Activated B cell treated with CpG ODN at 0.5 μM for 24 hours (primary cell): Measurements from ENCODE around the gene MYMK. TPM values are rescaled to one million over a fixed set of nuclear protein-coding genes. Genes with fewer than 3 reads are reported as not detected.

Source experiments
- ATAC-seq: fragments of 200-7000 bp; cut with Tn5 transposase; one replicate; pipeline ENCODE4 v1.10.0; 2021; ENCODE audit warnings: low read depth, mild to moderate bottlenecking, moderate library complexity
- CTCF ChIA-PET: fragments of 350-600 bp; sonication (Branson Sonifier 250); formaldehyde crosslinking; loops from one replicate; lab custom pipeline; 2021; ENCODE audit warnings: antibody characterized with exemption; lab: Charles Lee
- POLR2A ChIA-PET: fragments of 350-600 bp; sonication (Branson Sonifier 250); formaldehyde crosslinking; loops from one replicate; lab custom pipeline; 2021; ENCODE audit warnings: antibody characterized with exemption; lab: Charles Lee
- DNase-seq: peaks from one replicate; pipeline ENCODE4 v3.0.0; 2022
- H3K27ac Mint-ChIP-seq: one replicate; pipeline ENCODE4 v1.8.0; 2020; ENCODE audit warnings: mixed read lengths
- H3K27me3 Mint-ChIP-seq: one replicate; pipeline ENCODE4 v1.8.0; 2021; ENCODE audit warnings: mixed read lengths
- H3K36me3 Mint-ChIP-seq: one replicate; pipeline ENCODE4 v1.8.0; 2021; ENCODE audit warnings: low read depth, mixed read lengths
- H3K4me1 Mint-ChIP-seq: one replicate; pipeline ENCODE4 v1.8.0; 2021; ENCODE audit warnings: mixed read lengths
- H3K4me3 Mint-ChIP-seq: one replicate; pipeline ENCODE4 v1.8.0; 2020; ENCODE audit warnings: mild to moderate bottlenecking, mixed read lengths
- H3K9me3 Mint-ChIP-seq: one replicate; pipeline ENCODE4 v1.8.0; 2020; ENCODE audit warnings: mixed read lengths
- intact Hi-C: fragments of 100-400 bp; cut with micrococcal nuclease; formaldehyde crosslinking; loops from one replicate; pipeline ENCODE4 v1.15.1; 2024
- total RNA-seq: library from RNA; stranded (reverse); gene quantifications from 2 replicates; pipeline ENCODE4 v1.2.3, GENCODE V29; 2022
- TF ChIP-seq, protein P1 (sequence below): fragments of 200-600 bp; IDR thresholded peaks from one replicate; pipeline ENCODE4 v1.8.0; 2022; ENCODE audit warnings: antibody characterized with exemption, mild to moderate bottlenecking

MYMK gene
- total RNA-seq, 1 donor from 2014 or later = not detected

DNA sequence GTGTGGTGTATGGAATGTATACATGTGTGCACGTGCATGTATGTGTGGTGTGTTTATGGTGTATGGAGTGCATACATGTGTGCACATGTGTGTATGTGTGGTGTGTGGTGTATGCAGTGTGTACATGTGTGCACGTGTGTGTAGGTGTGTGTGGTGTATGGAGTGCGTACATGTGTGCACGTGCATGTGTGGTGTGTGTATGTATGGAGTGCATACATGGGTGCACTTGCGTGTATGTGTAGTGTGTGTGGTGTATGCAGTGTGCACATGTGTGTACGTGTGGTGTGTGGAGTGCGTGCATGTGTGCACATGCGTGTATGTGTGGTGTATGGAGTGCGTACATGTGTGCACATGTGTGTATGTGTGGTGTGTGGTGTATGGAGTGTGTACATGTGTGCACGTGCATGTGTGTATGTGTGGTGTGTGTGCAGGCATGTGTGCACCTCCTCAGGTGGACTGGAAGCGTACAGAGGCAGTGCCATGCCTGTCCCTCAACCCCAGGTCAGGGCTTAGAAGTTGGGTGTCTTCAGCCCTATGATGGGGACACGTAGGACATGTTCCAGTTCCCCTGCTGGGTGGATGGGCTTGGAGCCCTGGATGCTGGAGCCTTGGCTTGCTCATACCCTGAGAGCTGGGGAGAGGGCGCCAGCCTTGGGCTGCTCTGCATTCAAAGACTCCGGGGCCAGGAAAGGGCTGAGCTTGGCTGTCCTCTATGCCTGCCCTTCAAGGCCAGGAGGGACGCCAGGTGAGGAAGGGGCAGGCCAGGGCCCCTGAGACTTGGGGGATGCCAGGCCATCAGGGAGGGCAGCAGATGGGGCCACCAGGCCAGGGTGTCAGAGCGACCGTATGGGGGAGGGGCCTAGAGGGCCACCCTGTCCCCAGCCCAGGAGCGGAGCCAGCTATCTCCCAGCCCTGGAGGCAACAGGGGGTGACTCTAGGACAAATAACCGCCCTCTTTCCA, 12.2 kb downstream of the MYMK start:
- CTCF ChIA-PET = no interaction called here
- ATAC-seq = no peak
- no peak for DNase-seq
- H3K27ac Mint-ChIP-seq = no peak overlapping the region
- no peak overlapping the region for H3K4me3 Mint-ChIP-seq
- H3K9me3 Mint-ChIP-seq = no peaks in the 10 kb centered on the region
- intact Hi-C loops = no loop called here
- POLR2A ChIA-PET = interaction anchor here (0.6 kb wide), 1 partner anchor 296 kb away, joined by 3 read pairs; no protein-coding TSS in a partner anchor
- no peaks in the 10 kb centered on the region for H3K36me3 Mint-ChIP-seq
- TF ChIP-seq, protein P1, sequence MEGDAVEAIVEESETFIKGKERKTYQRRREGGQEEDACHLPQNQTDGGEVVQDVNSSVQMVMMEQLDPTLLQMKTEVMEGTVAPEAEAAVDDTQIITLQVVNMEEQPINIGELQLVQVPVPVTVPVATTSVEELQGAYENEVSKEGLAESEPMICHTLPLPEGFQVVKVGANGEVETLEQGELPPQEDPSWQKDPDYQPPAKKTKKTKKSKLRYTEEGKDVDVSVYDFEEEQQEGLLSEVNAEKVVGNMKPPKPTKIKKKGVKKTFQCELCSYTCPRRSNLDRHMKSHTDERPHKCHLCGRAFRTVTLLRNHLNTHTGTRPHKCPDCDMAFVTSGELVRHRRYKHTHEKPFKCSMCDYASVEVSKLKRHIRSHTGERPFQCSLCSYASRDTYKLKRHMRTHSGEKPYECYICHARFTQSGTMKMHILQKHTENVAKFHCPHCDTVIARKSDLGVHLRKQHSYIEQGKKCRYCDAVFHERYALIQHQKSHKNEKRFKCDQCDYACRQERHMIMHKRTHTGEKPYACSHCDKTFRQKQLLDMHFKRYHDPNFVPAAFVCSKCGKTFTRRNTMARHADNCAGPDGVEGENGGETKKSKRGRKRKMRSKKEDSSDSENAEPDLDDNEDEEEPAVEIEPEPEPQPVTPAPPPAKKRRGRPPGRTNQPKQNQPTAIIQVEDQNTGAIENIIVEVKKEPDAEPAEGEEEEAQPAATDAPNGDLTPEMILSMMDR = no peak
- no peaks in the 10 kb centered on the region for H3K4me1 Mint-ChIP-seq
- H3K27me3 Mint-ChIP-seq = peaks cover 4% of the 10 kb centered on the region

DNA sequence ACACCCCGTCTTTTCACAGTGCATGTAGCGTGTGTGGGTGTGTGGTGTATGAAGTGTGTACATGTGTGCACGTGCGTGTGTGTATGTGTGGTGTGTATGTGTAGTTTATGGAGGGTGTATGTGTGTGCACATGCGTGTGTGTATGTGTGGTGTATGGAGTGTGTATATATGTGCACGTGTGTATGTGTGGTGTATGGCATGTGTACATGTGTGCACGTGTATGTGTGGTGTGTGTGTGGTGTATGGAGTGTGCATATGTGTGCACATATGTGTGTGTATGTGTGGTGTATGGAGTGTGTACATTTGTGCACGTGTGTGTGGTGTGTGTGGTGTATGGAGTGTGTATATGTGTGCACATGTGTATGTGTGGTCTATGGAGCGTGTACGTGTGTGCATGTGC, 13.2 kb downstream of the MYMK start:
- Mint-ChIP-seq H3K27ac (no peak overlapping the region), H3K4me1 (no peaks in the 10 kb centered on the region), H3K27me3 (peaks cover 8% of the 10 kb centered on the region), H3K36me3 (no peaks in the 10 kb centered on the region), H3K9me3 (no peaks in the 10 kb centered on the region), H3K4me3 (no peak overlapping the region)
- POLR2A ChIA-PET = no interaction called here
- CTCF ChIA-PET = no interaction called here
- DNase-seq = no peak
- TF ChIP-seq, protein P1 = no peak
- intact Hi-C loops = no loop called here
- no peak for ATAC-seq

- POLR2A ChIA-PET = no interaction called here
- no peak overlapping the region for H3K27ac Mint-ChIP-seq
- ATAC-seq (no peak), DNase-seq (no peak)
- TF ChIP-seq, protein P1 = no peak
- no peaks in the 10 kb centered on the region for H3K4me1 Mint-ChIP-seq
- H3K4me3 Mint-ChIP-seq = no peak overlapping the region
- H3K36me3 Mint-ChIP-seq = no peaks in the 10 kb centered on the region
- intact Hi-C loops = no loop called here
- CTCF ChIA-PET = no interaction called here
- H3K27me3 Mint-ChIP-seq = peaks cover 8% of the 10 kb centered on the region
- no peaks in the 10 kb centered on the region for H3K9me3 Mint-ChIP-seq
Observed at GRCh38 chr9:133510926-133511505, 13.7 kb downstream of the MYMK start.

DNA sequence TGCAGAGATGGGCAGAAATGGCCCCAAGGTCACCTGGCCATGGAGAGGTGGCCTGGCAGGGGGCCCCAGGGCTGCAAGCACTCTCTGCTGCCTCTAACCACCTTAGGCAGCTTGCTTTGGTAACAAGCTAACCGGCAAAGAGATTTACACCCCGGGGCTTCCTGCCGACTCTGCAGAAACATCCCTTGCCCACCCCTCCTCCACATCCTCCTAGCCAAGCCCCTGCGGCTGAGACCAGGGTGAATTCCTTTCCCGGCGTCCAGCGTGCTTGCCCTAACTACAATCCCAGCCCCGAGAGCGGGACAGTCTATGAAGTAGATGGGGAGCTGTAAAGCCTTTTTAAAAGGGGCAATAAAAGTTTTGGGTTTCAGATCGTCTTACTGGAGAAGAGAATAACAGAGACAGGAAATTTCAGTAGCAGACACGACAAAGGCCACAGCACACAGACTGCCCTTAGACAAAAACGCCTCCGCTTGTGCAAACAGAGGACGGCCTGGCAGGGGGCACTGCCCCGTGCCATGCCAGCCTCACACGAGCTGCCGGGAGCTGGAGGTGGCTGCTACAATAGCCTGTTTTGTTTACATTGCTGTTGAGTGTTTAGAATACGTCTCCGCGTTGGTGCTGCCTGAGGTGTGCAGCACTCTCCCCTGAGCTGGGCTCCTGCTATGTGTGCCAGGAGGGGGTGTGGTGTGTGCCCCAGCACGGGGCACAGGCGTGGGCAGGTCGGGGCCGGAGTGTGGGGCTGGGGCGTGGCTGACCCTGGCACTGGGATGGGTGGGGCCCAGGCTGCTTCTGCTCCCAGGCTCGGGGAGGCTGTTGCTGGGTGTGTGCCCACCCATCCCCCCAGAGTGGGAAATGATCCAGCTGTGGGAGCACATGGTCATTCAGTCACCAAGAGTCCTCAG, 15.3 kb downstream of the MYMK start:
- no peaks in the 10 kb centered on the region for H3K4me1 Mint-ChIP-seq
- ATAC-seq = no peak
- TF ChIP-seq, protein P1 = no peak
- H3K36me3 Mint-ChIP-seq = no peaks in the 10 kb centered on the region
- H3K27ac Mint-ChIP-seq = no peak overlapping the region
- no peak for DNase-seq
- peaks cover 12% of the 10 kb centered on the region for H3K27me3 Mint-ChIP-seq
- H3K4me3 Mint-ChIP-seq = no peak overlapping the region
- ChIA-PET CTCF (no interaction called here), POLR2A (no interaction called here)
- H3K9me3 Mint-ChIP-seq = no peaks in the 10 kb centered on the region
- intact Hi-C loops = no loop called here
